ENCODE results near the gene NAGS.

- TF ChIP-seq EZH2 (IDR thresholded peaks at IDR 0.05; ENCODE audit: borderline replicate concordance, low read depth, low read length, severe bottlenecking) (no peak), CTCF (IDR thresholded peaks at IDR 0.05; ENCODE audit: borderline replicate concordance, extremely low read depth, low read length, poor library complexity, severe bottlenecking) (no peak)
Observed at GRCh38 chr17:44004077-44004760, at the start of gene NAGS.
